GM21367 (cell line): ENCODE data around the gene MAGEA1.
"Not testable (repeated sequence)": the region's sequence is repeated elsewhere in the genome, so short reads cannot be mapped to it uniquely, and the experiment has no call there.

Source experiments
- ATAC-seq: cut with Tn5 transposase; IDR thresholded peaks from one replicate; pipeline ENCODE4 v1.9.1; 2021; ENCODE audit not compliant: unreplicated experiment

Gene MAGEA1, protein sequence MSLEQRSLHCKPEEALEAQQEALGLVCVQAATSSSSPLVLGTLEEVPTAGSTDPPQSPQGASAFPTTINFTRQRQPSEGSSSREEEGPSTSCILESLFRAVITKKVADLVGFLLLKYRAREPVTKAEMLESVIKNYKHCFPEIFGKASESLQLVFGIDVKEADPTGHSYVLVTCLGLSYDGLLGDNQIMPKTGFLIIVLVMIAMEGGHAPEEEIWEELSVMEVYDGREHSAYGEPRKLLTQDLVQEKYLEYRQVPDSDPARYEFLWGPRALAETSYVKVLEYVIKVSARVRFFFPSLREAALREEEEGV

DNA sequence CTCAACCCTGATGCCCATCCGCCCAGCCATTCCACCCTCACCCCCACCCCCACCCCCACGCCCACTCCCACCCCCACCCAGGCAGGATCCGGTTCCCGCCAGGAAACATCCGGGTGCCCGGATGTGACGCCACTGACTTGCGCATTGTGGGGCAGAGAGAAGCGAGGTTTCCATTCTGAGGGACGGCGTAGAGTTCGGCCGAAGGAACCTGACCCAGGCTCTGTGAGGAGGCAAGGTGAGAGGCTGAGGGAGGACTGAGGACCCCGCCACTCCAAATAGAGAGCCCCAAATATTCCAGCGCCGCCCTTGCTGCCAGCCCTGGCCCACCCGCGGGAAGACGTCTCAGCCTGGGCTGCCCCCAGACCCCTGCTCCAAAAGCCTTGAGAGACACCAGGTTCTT, at the start of gene MAGEA1:
TSS of gene MAGEA1 (plus strand) at position 154 of the 400 bp plus-strand sequence. CDS start 3,106 bp downstream, outside the sequence.
- ATAC-seq: no peak

DNA sequence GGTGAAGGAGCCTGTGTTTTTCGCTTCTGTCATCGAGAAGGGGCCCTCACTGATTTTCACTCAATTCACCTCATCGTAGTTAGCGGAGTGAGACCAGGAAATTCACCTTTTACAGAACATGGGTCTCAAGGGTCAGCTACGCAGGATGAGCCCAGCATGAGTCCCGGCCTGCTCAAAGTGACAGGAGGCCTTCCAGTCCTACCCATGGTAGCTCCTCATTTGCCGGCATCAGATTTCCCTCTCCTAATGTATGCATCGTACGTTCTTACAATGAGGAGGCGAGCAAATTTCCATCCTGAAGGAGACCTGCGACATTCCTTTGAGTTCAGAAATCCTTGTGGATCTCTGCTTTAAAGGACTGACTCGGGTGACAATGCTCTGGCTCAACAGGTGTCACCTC, 46.2 kb upstream of the MAGEA1 start:
- ATAC-seq: not testable (repeated sequence)

DNA sequence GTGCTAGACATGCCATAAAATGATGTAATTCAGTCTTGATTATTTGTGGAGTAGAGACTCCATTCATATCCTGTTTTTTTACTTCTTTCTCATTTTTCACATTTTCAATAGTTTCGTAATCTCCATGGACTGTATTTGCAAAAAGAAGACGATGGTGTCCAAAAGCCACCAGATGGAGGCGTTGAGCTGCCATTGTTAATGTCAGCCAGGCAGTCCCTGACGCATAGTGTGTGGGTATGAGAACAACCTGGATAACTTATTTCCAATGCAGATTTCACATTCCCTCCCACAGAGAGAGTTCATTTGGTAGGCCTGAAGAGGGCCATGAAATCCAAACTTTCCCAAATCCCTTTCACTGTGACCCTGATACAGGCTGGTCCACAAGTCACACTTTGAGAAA, 40.0 kb upstream of the MAGEA1 start:
- not testable (repeated sequence) for ATAC-seq

DNA sequence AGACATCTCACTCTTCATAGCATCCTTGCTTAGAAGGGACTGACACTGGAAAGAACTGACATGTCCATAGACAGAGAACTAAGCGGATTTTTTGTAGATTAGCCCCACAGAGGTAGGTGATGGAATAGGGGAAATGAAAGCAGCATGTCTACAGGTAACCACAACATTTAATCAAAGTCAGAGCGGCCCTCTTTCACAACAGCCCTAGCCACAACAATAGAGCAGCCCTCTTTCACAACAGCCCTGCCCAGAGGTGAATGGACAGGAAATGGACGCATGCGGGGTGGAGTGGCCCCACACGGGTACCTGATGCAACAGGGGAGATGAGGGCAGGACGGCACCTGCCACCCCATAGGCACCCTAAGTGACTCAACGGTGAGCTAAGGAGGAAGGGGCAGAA, 32.8 kb upstream of the MAGEA1 start:
- ATAC-seq: not testable (repeated sequence)

DNA sequence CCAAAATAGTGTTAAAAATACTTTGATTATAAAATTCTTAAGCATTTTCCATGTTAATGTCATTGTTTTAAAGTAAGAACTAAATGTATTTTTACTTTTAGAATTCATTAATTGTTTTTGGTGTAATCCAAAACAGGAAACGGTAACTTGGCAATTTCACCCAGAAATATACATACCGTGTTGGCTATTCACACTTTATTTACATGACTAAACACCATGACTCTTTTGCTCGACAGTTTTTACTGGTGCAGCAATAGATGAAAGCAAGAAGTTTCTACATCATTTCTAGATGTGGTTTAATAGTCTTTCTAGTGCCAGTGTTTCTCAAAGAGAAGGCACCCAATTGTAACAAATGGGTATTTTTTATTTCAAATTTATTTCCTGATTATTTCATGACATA, 25.6 kb upstream of the MAGEA1 start:
- no peak for ATAC-seq

DNA sequence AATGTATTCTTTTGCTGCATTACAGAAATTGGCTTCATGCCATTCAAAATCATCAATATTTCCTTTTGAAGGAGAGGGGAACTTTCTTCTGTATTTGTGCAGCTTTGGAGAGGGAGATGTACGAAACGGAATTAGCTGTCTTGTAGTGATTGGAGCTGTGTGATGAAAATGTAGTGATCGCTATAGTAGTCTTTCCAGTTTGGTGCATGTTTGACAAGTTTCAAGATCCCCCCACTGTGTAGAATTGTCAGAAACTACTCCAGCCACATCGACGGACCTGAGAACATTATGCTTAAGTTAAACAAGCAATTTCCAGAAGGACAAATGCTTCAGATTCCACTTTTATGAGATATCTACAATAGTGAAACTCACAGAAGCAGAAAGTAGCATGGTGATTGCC, 21.6 kb upstream of the MAGEA1 start:
- no peak for ATAC-seq

DNA sequence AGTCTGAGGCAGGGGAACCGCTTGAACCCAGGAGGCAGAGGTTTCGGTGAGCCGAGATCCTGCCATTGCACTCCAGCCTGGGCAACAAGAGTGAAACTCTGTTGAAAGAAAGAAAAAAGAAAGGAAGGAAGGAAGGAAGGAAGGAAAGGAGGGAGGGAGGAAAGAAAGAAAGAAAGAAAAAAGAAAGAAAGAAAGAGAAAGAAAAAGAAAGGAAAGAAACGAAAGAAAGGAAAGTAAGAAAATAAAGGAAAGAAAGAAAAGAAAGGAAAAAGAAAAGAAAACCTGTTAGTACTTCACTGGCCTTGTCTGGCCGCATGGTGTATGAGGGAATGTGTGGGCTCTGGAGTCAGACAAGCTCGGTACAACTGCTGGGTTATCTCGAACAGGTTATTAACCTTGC, 20.8 kb upstream of the MAGEA1 start:
- ATAC-seq: no peak

DNA sequence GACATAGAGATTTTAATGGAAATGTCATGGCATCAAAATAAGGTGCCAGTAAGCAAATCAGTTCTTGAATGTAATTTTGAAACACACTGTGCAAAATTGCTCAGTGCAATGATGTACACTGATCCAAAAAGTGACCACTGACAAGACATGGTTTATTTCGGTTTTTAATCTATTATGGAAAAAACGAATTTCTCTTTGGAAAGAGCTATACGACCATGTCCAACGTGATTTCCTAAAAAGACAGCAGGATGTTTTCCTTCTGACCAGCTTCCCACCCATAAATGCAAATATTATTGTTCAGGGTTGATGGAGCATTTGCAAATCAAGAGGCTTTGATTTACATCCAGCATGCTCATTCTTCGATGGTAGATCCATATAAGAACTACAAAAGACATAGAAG, 17.1 kb upstream of the MAGEA1 start:
- ATAC-seq: no peak

DNA sequence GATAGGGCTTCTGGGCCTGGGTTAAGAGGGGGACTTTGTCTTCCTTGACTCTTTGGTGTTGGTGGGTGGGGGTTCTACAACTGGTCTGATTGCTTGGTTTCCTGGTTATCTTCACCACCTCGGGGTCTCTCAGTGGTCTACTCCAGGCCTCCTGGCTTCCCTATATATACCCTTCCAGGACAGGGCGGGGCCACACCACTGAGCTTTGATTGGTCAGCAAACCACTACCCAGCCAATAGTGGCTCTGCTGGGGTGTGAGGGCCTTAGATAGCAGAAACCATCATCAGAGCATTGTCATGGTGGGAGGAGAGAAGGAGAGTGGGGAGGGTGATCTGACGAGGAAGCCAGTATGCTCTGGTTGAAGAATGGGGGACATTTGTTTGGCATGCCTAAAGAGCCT, 14.4 kb upstream of the MAGEA1 start:
- ATAC-seq: no peak

DNA sequence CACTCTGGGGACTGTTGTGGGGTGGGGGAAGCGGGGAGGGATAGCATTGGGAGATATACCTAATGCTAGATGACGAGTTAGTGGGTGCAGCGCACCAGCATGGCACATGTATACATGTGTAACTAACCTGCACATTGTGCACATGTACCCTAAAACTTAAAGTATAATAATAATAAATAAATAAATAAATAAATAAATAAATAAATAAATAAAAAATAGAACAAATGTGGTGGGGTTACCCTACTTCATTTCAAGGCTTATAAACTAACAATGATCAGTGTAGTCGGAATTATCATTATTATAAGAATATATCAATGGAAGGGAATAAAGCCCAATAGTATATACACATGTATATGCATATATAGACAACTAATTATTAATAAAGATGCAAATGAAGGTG, 10.7 kb upstream of the MAGEA1 start:
- ATAC-seq: not testable (repeated sequence)

DNA sequence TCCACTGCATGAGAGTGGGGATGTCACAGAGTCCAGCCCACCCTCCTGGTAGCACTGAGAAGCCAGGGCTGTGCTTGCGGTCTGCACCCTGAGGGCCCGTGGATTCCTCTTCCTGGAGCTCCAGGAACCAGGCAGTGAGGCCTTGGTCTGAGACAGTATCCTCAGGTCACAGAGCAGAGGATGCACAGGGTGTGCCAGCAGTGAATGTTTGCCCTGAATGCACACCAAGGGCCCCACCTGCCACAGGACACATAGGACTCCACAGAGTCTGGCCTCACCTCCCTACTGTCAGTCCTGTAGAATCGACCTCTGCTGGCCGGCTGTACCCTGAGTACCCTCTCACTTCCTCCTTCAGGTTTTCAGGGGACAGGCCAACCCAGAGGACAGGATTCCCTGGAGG, 2.7 kb downstream of the MAGEA1 start:
- no peak for ATAC-seq

DNA sequence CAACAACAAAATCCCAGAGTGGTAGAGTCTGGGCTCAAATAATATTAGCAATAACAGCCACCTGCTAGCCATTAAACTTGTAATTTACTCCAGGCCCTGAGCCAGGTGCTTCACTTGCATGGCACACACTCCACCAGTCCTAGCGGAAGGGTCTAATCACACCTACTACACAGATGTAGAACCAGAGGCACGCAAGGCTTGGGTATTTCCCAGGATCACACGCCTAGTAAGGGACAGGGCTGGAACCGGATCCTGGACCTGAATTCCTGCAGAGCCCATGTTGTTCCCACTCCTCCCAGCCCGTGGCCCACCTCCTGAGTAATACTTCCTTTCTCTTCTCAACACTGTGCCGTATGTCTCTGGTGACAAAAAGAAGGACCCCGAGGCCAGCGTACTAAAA, 5.7 kb downstream of the MAGEA1 start:
- no peak for ATAC-seq

DNA sequence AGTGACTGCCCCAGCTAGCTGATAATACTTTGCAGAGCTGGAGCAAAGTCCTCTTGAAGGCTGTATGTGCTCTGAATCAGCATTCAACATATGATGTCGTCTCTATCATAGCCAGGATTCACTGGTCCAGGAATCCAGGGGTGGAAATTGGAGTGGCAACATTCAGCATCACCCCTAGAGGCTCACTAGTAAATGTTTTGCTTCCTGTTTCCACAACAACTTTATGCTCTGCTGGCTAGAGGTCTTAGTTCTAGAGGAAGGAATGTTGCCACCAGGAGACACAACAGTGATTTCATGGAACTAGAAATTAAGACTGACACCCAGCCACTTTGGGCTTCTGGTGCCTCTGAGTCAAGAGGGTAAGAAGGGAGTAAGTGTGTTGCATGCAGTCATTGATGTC, 11.3 kb downstream of the MAGEA1 start:
- no peak for ATAC-seq

DNA sequence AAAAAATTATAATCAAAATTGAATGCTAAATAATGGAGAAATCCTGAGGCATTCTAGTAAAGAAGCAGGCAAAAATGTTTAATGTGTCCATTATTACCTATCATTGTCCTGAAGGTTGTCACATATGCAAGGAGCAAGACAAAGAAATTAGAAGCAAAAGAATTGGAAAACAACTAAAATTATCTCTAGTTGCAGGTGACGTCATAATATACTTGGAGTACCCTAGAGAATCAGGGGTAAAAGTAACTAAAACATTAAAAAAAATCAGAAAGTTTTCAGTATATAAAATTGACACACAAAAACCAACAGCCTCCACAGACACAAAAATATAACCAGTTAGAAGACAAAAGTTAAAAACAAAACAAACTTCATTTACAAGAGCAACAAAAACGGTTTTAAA, 21.4 kb downstream of the MAGEA1 start:
- ATAC-seq: no peak

DNA sequence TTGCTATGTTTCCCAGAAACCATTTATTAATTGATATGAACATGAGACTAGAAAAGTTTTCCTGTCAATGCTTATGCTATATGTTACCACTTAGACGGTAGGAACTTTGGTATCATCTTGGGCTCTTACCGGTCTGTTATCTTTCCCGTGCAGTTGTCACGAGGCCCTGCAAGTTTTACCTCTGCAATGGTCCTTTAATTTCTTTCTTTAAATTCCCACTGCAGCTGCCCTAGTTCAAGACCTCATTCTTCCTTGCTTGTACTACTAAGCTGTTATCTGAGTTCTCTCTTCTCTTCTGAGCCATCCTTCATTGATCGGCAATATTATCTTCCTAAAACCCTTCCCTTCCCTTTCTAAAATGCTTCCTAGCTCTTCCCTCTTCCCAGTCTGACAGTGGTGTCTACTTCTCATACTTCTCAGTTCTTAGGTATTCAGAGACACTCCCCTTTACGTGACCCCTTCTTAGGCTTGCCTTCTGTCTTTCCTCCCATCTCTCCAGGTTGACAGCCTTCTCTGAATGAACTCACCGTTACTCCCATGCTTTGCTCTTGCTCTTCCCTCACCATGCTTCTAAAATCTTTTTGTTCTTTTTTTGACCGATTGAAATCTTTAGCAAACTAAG, 27.5 kb downstream of the MAGEA1 start:
- ATAC-seq: no peak

DNA sequence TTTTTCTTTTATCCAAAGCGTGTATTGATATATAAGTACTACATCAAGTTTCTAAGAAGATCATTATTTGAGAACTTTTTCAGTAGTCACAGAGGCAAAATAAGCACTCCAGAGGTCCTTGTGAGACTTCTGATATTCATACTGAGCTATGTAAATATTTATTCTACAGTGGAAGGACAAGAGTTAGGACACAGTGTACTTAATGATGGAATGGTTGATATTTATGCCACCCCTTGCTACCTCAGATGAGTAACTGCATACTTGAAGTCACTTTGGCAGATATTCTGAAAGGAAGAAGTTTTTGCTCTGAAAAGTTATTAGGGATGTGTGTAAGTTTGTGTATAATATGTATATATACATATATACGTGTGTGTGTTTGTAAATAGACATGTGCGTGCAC, 30.3 kb downstream of the MAGEA1 start:
- no peak for ATAC-seq

DNA sequence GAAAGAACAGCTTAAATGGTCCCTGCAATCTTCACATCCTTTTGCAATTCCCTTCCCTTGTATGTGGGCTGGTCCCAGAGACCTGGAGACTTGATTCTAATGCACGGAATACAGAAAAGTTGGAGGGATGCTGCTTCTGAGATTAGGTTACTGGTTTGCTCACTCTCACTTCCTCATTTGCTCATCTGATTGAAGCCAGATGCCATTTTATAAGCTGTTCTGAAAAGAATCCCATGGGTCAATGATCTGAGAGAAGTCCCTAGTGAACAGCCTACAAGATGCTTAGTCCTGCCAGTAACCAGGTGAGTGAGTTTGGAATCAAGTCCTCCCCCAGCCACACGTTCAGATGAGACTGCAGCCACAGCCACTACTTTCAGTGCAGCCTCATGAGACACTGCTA, 35.9 kb downstream of the MAGEA1 start:
- no peak for ATAC-seq

DNA sequence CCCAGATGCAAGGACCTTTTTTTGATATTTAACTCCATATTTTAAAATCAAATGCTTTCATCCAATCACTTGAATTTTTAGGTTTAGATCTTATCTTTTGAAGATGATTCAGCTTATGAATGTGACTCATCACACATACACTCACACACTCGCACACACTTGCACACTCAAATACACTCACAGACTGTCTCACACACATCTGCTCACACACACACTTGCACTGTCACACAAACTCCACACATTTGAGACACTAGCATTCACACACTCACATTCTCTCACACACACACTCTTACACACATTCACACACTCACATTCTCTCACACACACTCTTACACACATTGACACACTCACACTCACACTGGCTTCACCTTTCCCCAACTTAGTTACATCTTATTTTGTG, 37.8 kb downstream of the MAGEA1 start:
- ATAC-seq: no peak

DNA sequence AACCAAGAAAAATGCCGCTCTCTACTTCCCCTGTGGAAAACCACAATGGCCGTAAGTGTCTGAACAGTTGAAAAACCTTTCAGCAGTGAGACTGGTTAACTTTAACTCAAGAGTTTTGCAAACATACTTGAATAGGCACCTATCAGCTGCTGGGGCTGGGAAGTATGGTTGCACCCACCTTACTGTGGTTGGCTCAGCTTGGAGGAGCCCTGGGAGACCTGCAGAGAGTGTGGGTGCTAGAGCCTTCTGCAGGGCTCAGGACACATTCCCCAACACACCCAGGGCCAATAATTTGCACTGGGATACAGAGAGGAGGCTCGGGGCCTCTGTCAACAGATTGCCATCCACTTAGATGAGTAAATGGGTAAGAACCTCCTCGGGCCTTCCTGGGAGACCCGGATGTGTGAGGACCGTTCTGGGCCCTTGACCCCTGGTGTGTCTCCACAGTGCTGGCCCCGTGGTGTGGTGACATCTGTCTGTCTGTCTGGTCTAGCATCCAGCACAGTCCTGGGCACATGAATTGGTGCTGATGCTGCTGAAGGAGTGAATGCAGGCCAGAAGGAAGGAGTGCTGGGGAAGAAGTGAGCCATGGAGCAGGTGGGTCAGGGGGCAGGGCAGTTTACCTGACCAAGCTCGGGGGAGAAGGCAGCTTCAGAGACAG, 46.5 kb downstream of the MAGEA1 start:
- no peak for ATAC-seq

DNA sequence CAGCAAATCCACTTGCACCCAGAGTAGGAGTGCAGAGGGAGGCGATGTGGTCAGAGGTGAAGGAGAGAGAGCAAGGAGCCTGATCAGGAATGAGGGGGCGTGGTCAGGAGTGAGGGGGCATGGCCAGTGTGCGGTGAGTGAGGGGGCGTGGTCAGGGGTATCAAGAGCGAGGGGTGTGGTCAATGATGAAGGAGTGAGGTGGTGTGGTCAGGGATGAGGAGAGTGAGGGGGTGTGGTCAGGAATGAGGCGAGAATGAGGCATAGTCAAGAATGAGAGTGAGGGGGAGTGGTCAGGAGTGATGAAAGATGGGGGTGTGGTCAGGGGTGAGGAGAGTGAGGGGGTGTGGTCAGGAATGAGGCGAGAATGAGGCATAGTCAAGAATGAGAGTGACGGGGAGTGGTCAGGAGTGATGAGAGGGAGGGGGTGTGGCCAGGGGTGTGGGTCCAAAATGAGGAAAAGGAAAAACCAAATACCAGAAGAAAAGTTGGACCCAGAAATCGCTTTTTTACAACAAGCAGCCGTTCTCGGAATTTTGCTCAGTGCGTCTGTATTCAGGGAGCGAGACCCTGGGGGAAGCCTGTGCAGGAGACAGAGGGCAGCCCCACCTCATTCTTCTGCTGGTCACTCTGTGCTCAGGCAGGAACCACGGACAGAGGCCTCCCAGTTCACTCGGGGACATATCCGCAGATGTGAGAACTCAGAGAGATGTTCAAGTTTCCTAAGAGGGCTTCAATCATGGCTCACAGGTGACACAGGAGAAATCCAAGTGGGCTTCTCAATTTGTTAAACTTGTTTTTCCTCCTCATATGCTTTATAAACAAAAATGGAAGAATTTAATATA, 47.5 kb downstream of the MAGEA1 start:
- no peak for ATAC-seq
